Measurements from ENCODE around the gene RHPN2. TPM values are rescaled to one million over a fixed set of nuclear protein-coding genes. Genes with fewer than 3 reads are reported as not detected.
"Not testable (repeated sequence)": the region's sequence is repeated elsewhere in the genome, so short reads cannot be mapped to it uniquely, and the experiment has no call there.

Gene RHPN2
- total RNA-seq, 2 experiments from 2014 or later, result 4.9 to 5.3 TPM

GRCh38 chr19:33040994-33041827 lies 23.5 kb downstream of the RHPN2 start:
- no peak for DNase-seq
- no peak for ATAC-seq
- Mint-ChIP-seq H3K27ac (no peak overlapping the region), H3K4me3 (no peak overlapping the region), H3K36me3 (ENCODE audit: low read depth) (peaks cover 3% of the 10 kb centered on the region), H3K4me1 (ENCODE audit: low read depth) (peaks cover 8% of the 10 kb centered on the region), H3K27me3 (no peaks in the 10 kb centered on the region), H3K9me3 (no peaks in the 10 kb centered on the region)
- POLR2A ChIA-PET, result no interaction called here
- CTCF ChIA-PET, result no interaction called here
- TF ChIP-seq, protein P1, sequence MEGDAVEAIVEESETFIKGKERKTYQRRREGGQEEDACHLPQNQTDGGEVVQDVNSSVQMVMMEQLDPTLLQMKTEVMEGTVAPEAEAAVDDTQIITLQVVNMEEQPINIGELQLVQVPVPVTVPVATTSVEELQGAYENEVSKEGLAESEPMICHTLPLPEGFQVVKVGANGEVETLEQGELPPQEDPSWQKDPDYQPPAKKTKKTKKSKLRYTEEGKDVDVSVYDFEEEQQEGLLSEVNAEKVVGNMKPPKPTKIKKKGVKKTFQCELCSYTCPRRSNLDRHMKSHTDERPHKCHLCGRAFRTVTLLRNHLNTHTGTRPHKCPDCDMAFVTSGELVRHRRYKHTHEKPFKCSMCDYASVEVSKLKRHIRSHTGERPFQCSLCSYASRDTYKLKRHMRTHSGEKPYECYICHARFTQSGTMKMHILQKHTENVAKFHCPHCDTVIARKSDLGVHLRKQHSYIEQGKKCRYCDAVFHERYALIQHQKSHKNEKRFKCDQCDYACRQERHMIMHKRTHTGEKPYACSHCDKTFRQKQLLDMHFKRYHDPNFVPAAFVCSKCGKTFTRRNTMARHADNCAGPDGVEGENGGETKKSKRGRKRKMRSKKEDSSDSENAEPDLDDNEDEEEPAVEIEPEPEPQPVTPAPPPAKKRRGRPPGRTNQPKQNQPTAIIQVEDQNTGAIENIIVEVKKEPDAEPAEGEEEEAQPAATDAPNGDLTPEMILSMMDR (IDR thresholded peaks at IDR 0.05), result no peak
- intact Hi-C loops (cut with micrococcal nuclease), result no loop called here

DNA sequence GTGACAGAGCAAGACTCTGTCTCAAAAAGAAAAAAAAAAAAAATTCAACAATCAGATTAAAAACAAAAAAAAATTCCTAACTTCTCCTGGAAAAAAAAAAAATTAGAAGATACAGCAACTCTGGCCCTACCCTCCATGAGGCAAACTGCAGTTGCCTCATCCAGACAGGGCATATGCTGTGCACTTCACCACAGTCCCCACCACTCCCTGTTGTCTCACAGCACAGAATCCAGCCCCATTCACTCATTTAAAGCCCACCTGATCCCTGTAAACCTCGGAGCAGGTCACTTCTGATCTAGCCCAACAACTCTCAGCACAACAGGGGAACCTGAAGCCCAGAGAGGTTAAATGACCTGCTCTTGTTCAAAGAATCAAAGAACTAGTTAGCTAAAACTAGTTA lies 24.9 kb downstream of the RHPN2 start:
- Mint-ChIP-seq H3K4me3 (no peak overlapping the region), H3K27ac (no peak overlapping the region), H3K9me3 (no peaks in the 10 kb centered on the region), H3K27me3 (no peaks in the 10 kb centered on the region), H3K36me3 (ENCODE audit: low read depth) (peaks cover 3% of the 10 kb centered on the region), H3K4me1 (ENCODE audit: low read depth) (peaks cover 8% of the 10 kb centered on the region)
- ATAC-seq (no peak), DNase-seq (no peak)
- POLR2A ChIA-PET, result interaction anchor here (0.6 kb wide), 1 partner anchor 690 kb away, joined by 3 read pairs; no protein-coding TSS in a partner anchor
- CTCF ChIA-PET, result no interaction called here
- intact Hi-C loops (cut with micrococcal nuclease), result no loop called here
- TF ChIP-seq, protein P1 (IDR thresholded peaks at IDR 0.05), result no peak

DNA sequence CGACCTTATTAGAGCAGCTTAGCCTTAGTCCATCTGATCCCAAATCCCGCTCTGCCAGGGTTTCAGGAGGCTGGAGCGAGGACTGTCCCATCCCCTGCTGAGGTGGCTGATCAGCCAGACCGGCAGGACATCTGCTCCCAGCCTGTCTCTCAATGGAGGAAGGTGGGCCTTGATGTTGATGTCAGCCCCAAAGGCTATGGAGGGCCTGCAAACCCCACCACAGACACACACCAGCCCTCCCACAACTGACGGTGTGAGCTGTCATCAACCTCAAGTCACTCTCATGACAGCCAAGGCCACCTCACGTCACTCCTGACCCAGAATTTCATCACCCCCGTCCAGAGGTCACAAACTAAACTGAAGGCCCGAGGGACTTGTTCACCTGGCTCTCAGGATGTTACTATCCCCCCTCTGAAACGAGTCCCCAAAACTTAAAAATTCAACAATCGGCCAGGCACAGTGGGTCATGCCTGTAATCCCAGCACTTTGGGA lies 25.5 kb downstream of the RHPN2 start:
- ChIA-PET POLR2A (interaction anchor here (0.6 kb wide), 1 partner anchor 689 kb away, joined by 3 read pairs; no protein-coding TSS in a partner anchor), CTCF (no interaction called here)
- H3K4me1 Mint-ChIP-seq (ENCODE audit: low read depth), result peaks cover 8% of the 10 kb centered on the region
- no peaks in the 10 kb centered on the region for H3K9me3 Mint-ChIP-seq
- no peak overlapping the region for H3K27ac Mint-ChIP-seq
- DNase-seq, result no peak
- TF ChIP-seq, protein P1 (IDR thresholded peaks at IDR 0.05), result no peak
- no peak for ATAC-seq
- H3K4me3 Mint-ChIP-seq, result no peak overlapping the region
- no peaks in the 10 kb centered on the region for H3K27me3 Mint-ChIP-seq
- peaks cover 3% of the 10 kb centered on the region for H3K36me3 Mint-ChIP-seq (ENCODE audit: low read depth)
- intact Hi-C loops (cut with micrococcal nuclease), result no loop called here

DNA sequence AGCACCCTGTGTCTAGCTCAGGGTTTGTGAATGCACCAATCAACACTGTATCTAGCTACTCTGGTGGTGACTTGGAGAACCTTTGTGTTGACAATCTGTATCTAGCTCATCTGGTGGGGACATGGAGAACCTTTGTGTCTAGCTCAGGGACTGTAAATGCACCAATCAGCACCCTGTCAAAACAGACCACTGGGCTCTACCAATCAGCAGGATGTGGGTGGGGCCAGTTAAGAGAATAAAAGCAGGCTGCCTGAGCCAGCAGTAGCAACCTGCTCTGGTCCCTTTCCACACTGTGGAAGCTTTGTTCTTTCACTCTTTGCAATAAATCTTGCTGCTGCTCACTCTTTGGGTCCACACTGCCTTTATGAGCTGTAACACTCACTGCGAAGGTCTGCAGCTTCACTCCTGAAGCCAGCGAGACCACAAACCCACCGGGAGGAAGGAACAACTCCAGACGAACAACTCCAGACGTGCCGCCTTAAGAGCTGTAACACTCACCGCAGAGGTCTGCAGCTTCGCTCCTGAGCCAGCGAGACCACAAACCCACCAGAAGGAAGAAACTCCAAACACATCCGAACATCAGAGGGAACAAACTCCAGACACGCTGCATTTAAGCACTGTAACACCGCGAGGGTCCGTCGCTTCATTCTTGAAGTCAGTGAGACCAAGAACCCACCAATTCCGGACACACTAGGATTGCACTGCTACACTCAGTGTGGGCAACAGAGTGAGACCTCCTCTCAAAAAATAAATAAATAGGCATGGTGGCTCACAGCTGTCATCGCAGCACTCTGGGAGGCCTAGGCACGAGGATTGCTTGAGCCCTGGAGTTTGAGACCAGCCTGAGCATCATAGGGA lies 27.3 kb downstream of the RHPN2 start:
- H3K36me3 Mint-ChIP-seq (ENCODE audit: low read depth); H3K9me3 Mint-ChIP-seq; ATAC-seq; POLR2A ChIA-PET; intact Hi-C loops (cut with micrococcal nuclease); H3K27me3 Mint-ChIP-seq; H3K4me1 Mint-ChIP-seq (ENCODE audit: low read depth): not testable (repeated sequence)
- CTCF ChIA-PET, result interaction anchor here (1.1 kb wide), 1 partner anchor 17 kb away, joined by 3 read pairs; no protein-coding TSS in a partner anchor
- H3K4me3 Mint-ChIP-seq, result peak overlapping the region; percentile 59
- peak; percentile 38 for DNase-seq
- H3K27ac Mint-ChIP-seq, result peak overlapping the region; percentile 58

GRCh38 chr19:33036370-33037167 lies 28.1 kb downstream of the RHPN2 start:
- H3K27me3 Mint-ChIP-seq; ATAC-seq; intact Hi-C loops (cut with micrococcal nuclease); H3K27ac Mint-ChIP-seq; H3K4me3 Mint-ChIP-seq; H3K9me3 Mint-ChIP-seq; DNase-seq; POLR2A ChIA-PET; H3K4me1 Mint-ChIP-seq (ENCODE audit: low read depth); H3K36me3 Mint-ChIP-seq (ENCODE audit: low read depth): not testable (repeated sequence)
- CTCF ChIA-PET, result interaction anchor here (1.1 kb wide), 1 partner anchor 18 kb away, joined by 3 read pairs; no protein-coding TSS in a partner anchor
